Measurements from ENCODE around the gene CARD8. TPM values are rescaled to one million over a fixed set of nuclear protein-coding genes. Genes with fewer than 3 reads are reported as not detected.
"Not testable (repeated sequence)": the region's sequence is repeated elsewhere in the genome, so short reads cannot be mapped to it uniquely, and the experiment has no call there.

CARD8 gene
- total RNA-seq, 2 donors from 2014 or later, result 99.5 to 147 TPM

DNA sequence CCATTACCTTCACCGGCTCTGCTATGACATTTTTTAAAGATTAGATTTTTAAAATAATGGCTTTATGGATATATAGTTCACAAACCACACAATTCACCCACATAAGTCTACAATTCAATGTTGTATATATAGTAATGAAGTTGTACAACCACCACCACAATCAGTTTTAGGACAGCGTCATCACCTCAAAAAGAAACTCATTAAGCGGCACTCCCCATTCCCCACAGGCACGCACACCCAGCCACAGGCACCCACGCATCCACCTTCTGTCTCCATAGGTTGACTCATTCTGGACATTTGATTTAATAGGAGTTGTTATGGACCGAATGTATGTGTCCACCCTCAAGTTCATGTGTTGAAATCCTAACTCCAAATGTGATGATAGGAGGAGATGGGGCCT, 13.9 kb downstream of the CARD8 start:
- Mint-ChIP-seq H3K36me3 (peaks cover 21 to 53% of the 10 kb centered on the region in 2 donors), H3K27ac (peak overlapping the region; percentile 22 to 72)
- not testable (repeated sequence) for H3K9me3 Mint-ChIP-seq; DNase-seq (ENCODE audit: low spot score in 2 of 2)
- ATAC-seq, result peak in 1 of 2 donors; percentile 12

DNA sequence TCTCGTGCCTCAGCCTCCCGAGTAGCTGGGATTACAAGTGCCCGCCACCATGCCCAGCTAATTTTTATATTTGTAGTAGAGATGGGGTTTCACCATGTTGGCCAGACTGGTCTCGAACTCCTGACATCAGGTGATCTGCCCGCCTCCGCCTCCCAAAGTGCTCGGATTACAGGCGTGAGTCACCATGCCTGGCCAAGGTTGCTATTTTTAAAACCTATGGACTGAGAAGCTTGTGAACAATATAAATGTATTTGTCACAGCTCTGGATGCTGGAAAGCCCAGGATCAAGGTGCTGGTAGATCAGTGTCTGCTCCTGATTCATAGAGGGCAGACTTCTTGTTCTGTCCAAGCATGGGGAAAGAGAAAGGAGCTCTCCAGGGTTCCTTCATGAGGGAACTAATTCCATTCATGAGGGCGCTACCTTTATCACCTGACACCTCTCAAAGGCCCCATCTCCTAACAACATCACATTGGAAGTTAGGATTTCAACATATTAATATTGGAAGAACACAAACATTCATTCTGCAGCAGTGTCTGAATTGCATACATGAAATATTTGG, 16.1 kb downstream of the CARD8 start:
- no peak for ATAC-seq
- Mint-ChIP-seq H3K36me3 (peaks cover 22 to 55% of the 10 kb centered on the region in 2 donors), H3K27ac (peak overlapping the region; percentile 51 to 65), H3K9me3 (no peaks in the 10 kb centered on the region)
- no peak for DNase-seq (ENCODE audit: low spot score in 2 of 2)

DNA sequence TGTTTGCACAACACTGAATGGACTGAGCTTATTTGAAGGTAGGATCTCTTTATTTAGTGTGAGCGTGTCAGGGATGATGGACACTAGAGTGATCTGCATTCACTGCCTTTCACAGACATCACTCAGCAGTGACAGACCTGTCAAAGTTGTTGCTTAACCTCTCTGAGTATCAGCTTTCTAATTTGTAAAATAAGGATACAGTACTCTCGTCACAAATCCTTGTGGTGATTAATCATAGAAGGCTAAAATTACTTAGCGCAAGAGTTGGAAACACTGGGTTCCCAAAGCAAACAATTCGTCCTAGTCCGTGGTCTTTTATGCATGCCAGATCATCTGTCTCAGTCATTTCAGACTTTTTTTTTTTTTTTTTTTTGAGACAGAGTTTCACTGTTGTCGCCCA, 16.6 kb downstream of the CARD8 start:
- Mint-ChIP-seq H3K9me3 (no peaks in the 10 kb centered on the region), H3K27ac (peak overlapping the region; percentile 51 to 65), H3K36me3 (peaks cover 28 to 58% of the 10 kb centered on the region in 2 donors)
- ATAC-seq (peak; percentile 71 to 81), DNase-seq (ENCODE audit: low spot score in 2 of 2) (no peak)

GRCh38 chr19:48237057-48237456, 18.7 kb downstream of the CARD8 start:
- DNase-seq (ENCODE audit: low spot score in 2 of 2), result no peak
- H3K9me3 Mint-ChIP-seq, result no peaks in the 10 kb centered on the region
- H3K36me3 Mint-ChIP-seq, result peaks cover 34 to 56% of the 10 kb centered on the region in 2 donors
- peak overlapping the region in 1 of 2 donors; percentile 82 for H3K27ac Mint-ChIP-seq
- no peak for ATAC-seq

GRCh38 chr19:48230555-48231129, 25.1 kb downstream of the CARD8 start:
- Mint-ChIP-seq H3K9me3 (no peaks in the 10 kb centered on the region), H3K36me3 (peaks cover 19 to 34% of the 10 kb centered on the region in 2 donors)
- peak in 1 of 2 donors; percentile 59 for DNase-seq (ENCODE audit: low spot score in 2 of 2)

DNA sequence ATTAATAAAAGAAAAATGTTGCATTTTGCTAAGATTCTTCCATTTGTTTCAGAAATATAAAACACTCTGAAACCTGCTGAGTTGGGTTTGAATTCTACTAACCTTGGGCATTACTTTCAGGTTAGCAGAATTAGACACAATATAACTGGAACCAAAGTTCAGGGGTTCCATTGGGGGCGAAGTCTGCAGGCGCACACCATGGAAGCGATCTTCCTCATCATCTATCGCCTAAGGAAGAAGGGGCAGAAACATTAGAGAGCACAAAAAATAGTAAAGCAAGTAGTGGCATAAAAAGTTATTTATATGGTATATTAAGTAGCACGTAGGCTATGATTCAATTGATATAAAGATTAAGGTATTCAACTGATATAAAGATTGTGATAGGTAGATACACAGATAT, 34.1 kb downstream of the CARD8 start:
- ATAC-seq (no peak), DNase-seq (ENCODE audit: low spot score in 2 of 2) (no peak)
- Mint-ChIP-seq H3K27ac (no peak overlapping the region), H3K36me3 (peaks cover 0 to 7% of the 10 kb centered on the region in 2 donors), H3K9me3 (no peaks in the 10 kb centered on the region)

More at GRCh38 chr19:48230555-48231129, 25.1 kb downstream of the CARD8 start:
- H3K27ac Mint-ChIP-seq, result peak overlapping the region in 1 of 2 donors; percentile 26
- ATAC-seq, result peak; percentile 16 to 86

DNA sequence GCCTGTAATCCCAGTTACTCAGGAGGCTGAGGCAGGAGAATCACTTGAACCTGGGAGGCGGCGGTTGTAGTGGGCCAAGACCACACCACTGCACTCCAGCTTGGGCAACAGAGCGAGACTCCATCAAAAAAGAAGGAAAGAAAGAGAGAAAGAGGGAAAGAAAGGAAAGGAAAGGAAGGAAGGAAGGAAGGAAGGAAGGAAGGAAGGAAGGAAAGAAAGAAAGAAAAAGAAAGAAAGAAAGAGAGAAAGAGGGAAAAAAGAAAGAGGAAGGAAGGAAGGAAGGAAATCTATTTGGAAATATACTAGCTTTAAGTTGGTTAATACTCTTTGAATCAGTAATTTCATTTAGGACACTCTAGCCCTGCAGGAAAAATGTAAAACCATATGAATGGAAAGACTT, 34.9 kb downstream of the CARD8 start:
- not testable (repeated sequence) for DNase-seq (ENCODE audit: low spot score in 2 of 2); ATAC-seq; H3K9me3 Mint-ChIP-seq
- H3K36me3 Mint-ChIP-seq, result peaks cover 0 to 12% of the 10 kb centered on the region in 2 donors
- peak overlapping the region in 1 of 2 donors; percentile 72 for H3K27ac Mint-ChIP-seq

- DNase-seq (ENCODE audit: low spot score in 2 of 2) (no peak), ATAC-seq (no peak)
- H3K9me3 Mint-ChIP-seq, result no peaks in the 10 kb centered on the region
- H3K27ac Mint-ChIP-seq, result peak overlapping the region in 1 of 2 donors; percentile 6
- H3K36me3 Mint-ChIP-seq, result peaks cover 4 to 12% of the 10 kb centered on the region in 2 donors
These were observed 36.7 kb downstream of the CARD8 start for GRCh38 chr19:48218997-48219396.

GRCh38 chr19:48216933-48217332, 38.8 kb downstream of the CARD8 start:
- no peak overlapping the region for H3K27ac Mint-ChIP-seq
- ATAC-seq, result no peak

GRCh38 chr19:48213959-48214358, 41.8 kb downstream of the CARD8 start:
- no peak for ATAC-seq
- Mint-ChIP-seq H3K36me3 (peaks cover 9 to 12% of the 10 kb centered on the region in 2 donors), H3K27ac (peak overlapping the region in 1 of 2 donors; percentile 29), H3K9me3 (no peaks in the 10 kb centered on the region)
- DNase-seq (ENCODE audit: low spot score in 2 of 2), result no peak

More at GRCh38 chr19:48216933-48217332, 38.8 kb downstream of the CARD8 start:
- H3K9me3 Mint-ChIP-seq, result no peaks in the 10 kb centered on the region
- no peak for DNase-seq (ENCODE audit: low spot score in 2 of 2)
- H3K36me3 Mint-ChIP-seq, result peaks cover 9 to 12% of the 10 kb centered on the region in 2 donors

GRCh38 chr19:48210005-48210404, 45.7 kb downstream of the CARD8 start:
- DNase-seq (ENCODE audit: low spot score in 2 of 2), result no peak
- Mint-ChIP-seq H3K36me3 (peaks cover 6 to 9% of the 10 kb centered on the region in 2 donors), H3K27ac (no peak overlapping the region), H3K9me3 (peaks cover 0 to 3% of the 10 kb centered on the region in 2 donors)
- no peak for ATAC-seq

DNA sequence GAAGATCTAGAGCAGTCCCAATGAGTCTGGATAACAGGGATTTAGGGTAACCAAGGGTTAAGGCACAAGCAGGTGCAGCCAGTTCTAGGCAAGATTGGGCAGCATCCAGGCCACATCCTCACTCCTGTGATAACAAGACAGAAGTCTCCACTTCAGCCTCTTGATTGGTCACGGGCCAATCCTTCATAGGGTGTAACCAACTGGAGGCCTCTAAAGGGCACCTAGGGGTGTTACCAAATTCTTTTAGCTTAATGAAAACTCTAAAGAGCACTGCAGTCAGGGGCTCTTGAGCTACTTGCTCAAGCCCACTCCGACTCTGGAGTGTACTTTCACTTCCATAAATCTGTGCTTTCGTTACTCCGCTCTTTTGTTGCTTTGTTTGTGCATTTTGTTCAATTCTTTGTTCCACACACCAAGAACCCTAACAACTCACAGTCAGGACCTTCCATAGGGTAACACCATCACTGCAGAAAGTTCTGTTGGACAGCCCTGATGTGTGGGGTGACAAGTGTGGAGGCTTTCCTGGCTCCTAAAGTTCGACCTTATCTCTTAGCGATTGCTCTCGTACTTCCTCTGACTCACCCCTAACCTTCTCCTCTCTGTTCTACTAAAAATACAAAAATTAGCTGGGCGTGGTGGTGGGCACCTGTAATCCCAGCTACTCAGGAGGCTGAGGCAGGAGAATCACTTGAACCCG, 49.2 kb downstream of the CARD8 start:
- H3K9me3 Mint-ChIP-seq, result peaks cover 0 to 3% of the 10 kb centered on the region in 2 donors
- H3K27ac Mint-ChIP-seq, result peak overlapping the region; percentile 24 to 86
- DNase-seq (ENCODE audit: low spot score in 2 of 2) (no peak), ATAC-seq (peak in 1 of 2 donors; percentile 6)
- H3K36me3 Mint-ChIP-seq, result peaks cover 0 to 6% of the 10 kb centered on the region in 2 donors

DNA sequence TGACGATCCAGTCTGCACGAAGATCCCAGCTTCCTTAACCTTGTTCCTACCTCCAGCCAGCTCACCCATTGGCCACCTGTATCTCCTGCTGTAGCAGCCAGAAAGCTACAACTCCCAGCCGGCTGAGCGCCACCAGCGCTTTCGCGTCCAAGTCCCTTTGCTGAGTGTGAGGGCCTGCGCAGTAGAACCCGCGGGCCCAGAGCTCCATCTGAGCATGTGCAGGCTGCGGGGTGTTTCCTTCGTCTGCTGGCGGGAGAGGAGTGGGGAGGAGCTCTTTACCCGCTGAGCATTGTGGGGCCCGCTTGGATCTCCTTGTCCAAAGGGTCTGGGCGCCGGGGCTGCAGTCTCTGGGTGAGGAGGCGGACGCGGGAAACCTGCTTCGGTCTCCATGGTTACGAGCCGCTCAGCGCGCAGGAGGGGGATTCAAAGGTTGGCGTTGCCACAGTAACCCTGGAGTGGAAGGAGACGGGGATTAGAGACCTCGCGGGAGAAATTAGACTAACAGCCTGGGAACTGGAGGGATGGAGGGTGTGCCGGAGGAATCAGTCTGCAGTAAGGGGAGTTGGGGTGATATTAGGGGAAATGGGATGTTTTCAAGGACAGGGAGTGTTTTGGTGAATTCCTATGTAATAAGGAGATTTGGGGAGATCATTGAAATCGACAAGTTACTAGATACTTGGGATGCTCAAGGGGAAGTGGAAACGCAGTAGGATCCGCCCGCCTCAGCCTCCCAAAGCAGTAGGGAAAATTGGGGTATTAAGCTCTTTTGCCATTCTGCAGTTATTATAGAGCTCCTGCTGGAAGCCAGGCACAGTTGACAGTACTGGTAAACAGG, 51.7 kb downstream of the CARD8 start:
- H3K27ac Mint-ChIP-seq, result no peak overlapping the region
- ATAC-seq (peak; percentile 99), DNase-seq (ENCODE audit: low spot score in 2 of 2) (peak; percentile 88 to 93)
- peaks cover 0 to 6% of the 10 kb centered on the region in 2 donors for H3K36me3 Mint-ChIP-seq
- H3K9me3 Mint-ChIP-seq, result peaks cover 0 to 3% of the 10 kb centered on the region in 2 donors

DNA sequence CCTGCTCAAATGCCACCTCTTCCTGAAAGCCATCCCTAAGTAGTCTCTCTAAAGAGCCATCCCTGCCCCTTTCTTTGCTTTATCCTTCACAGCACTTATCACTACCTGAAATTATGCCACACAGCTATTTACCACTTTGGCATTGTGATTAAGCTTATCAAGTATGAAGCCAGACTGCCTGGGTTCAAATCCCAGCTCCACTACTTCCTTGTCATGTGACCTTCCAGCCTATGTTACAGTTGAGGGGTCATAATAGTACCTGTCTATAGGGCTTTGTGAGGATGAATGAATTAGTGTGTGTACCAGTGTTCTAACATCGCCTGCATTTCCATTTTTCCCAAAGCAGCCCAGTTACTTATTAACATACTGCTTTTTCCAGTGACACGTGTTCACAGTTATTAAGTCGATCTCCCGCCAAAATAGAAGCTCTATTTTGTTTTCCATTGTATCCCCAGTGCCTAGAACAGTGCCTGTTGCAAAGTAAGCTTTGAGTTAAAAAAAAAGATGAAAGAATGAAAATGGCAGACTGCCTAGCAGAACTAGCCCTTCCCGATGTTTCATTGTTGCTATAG, 52.4 kb downstream of the CARD8 start:
- no peak overlapping the region for H3K27ac Mint-ChIP-seq
- peaks cover 0 to 3% of the 10 kb centered on the region in 2 donors for H3K9me3 Mint-ChIP-seq
- DNase-seq (ENCODE audit: low spot score in 2 of 2), result no peak
- peaks cover 0 to 6% of the 10 kb centered on the region in 2 donors for H3K36me3 Mint-ChIP-seq
- ATAC-seq, result no peak

DNA sequence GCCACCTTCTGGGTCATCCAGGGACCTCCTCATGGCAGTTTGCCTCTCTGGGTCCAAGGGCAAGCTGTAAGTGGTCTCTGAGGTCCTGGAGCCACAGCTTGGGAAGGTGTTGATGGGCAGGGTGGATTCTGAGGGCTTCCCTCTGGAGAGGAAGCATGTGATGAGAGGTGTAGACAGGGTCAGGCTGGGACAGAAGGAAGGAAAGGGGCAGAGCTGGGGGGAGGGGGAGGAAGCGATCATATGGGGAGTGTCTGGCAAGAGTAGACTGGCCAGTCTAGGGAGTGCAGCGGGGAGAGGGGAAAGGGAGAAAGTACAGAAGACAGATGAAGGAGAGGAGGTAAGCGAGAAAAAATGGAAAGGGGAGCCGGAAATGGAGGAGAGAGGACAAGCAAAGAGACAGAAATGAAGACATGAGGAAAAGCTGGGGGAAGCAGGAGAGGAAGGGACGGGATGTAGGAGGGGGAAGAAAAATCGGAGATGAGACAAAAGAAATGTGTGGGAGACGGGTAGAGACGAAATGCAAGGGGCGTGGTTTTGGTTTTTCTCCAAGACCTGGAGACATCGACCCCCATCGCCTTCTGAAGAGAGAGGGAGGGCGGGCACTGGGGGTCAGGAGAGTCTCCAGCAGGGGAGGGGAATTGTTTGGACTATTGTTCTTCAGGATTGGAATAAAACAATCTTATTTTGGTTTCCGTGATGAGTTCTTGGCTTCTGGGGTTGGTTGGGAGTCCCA, 58.6 kb downstream of the CARD8 start:
- H3K9me3 Mint-ChIP-seq, result no peaks in the 10 kb centered on the region
- DNase-seq (ENCODE audit: low spot score in 2 of 2) (no peak), ATAC-seq (no peak)
- H3K27ac Mint-ChIP-seq, result no peak overlapping the region
- no peaks in the 10 kb centered on the region for H3K36me3 Mint-ChIP-seq

- peak in 1 of 2 donors; percentile 13 for ATAC-seq
- no peak for DNase-seq (ENCODE audit: low spot score in 2 of 2)
- no peaks in the 10 kb centered on the region for H3K36me3 Mint-ChIP-seq
- peak overlapping the region; percentile 58 to 71 for H3K27ac Mint-ChIP-seq
- H3K9me3 Mint-ChIP-seq, result no peaks in the 10 kb centered on the region
These were observed 59.4 kb downstream of the CARD8 start for GRCh38 chr19:48196321-48196763.
